Esophagus muscularis mucosa (tissue), 4 donors: ENCODE results near the gene CCDC12.

Source experiments
- CTCF ChIP-seq, 3 experiments: fragments of 200-600 bp in 2 of 3; fragments of 450-650 bp in 1 of 3; sonication (generic) in 2 of 3; IDR thresholded peaks; one replicate each; pipeline ENCODE4 v1.5.1; 2017 to 2019; ENCODE audit warnings: antibody characterized with exemption in 3 of 3, mild to moderate bottlenecking in 2 of 3, moderate library complexity in 1 of 3
- EP300 ChIP-seq: sonication (generic); formaldehyde crosslinking; IDR thresholded peaks from one replicate; pipeline ENCODE4 v1.6.1; 2017; ENCODE audit warnings: antibody characterized with exemption
- POLR2AphosphoS5 ChIP-seq, 2 donors: sonication (generic); formaldehyde crosslinking; IDR thresholded peaks; one replicate each; pipeline ENCODE4 v1.6.1; 2017; ENCODE audit warnings: antibody characterized with exemption in 2 of 2

GRCh38 chr3:46993292-46993691 lies 16.7 kb upstream of the CCDC12 start:
- no peak for TF ChIP-seq CTCF (IDR thresholded peaks at IDR 0.05)
- no peak for TF ChIP-seq EP300
- no peak for TF ChIP-seq POLR2AphosphoS5 (IDR thresholded peaks at IDR 0.05)
